ENCODE results near the gene SLC35E4. TPM values are rescaled to one million over a fixed set of nuclear protein-coding genes. Genes with fewer than 3 reads are reported as not detected.

The SLC35E4 gene
- polyA plus RNA-seq, 1 of the 3 experiments (the other 2 are of a cell fraction): 2.8 TPM

DNA sequence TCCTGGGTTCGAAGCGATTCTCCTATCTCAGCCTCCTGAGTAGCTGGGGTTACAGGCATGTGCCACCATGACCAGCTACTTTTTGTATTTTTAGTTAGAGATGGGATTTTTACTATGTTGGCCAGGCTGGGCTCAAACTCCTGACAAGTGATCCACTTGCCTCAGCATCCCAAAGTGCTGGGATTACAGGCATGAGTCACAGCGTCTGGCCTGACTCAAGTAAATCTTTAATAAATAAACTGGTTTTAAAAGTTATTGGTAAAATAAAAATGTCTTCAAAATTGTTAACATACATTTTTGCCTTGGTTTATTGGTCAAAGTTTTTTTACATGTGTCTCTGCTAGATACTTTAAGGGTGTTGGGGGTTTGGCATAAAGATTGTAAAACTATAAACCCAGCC lies 36.6 kb upstream of the SLC35E4 start:
- ChIA-PET CTCF (no interaction called here), POLR2A (no interaction called here)
- no peak overlapping the region for H3K9ac ChIP-seq
- no peak for TF ChIP-seq ELF1 (IDR thresholded peaks at IDR 0.05)
- TF ChIP-seq GABPA (IDR thresholded peaks at IDR 0.05; ENCODE audit: low read depth): no peak
- TF ChIP-seq JUND (IDR thresholded peaks at IDR 0.05): no peak
- no peak for TF ChIP-seq MEF2A (IDR thresholded peaks at IDR 0.05; ENCODE audit: borderline replicate concordance, low read depth)
- TF ChIP-seq, protein P1, sequence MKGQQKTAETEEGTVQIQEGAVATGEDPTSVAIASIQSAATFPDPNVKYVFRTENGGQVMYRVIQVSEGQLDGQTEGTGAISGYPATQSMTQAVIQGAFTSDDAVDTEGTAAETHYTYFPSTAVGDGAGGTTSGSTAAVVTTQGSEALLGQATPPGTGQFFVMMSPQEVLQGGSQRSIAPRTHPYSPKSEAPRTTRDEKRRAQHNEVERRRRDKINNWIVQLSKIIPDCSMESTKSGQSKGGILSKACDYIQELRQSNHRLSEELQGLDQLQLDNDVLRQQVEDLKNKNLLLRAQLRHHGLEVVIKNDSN (IDR thresholded peaks at IDR 0.05; ENCODE audit: borderline replicate concordance, low read depth): no peak
- TF ChIP-seq CTCF (IDR thresholded peaks at IDR 0.05): no peak
- no peak for TF ChIP-seq RXRA (IDR thresholded peaks at IDR 0.05; ENCODE audit: borderline replicate concordance, low read depth)
- TF ChIP-seq TEAD4 (IDR thresholded peaks at IDR 0.05; ENCODE audit: borderline replicate concordance, insufficient read depth): no peak
- TF ChIP-seq USF2 (IDR thresholded peaks at IDR 0.05; ENCODE audit: borderline replicate concordance, low read depth, low read length): no peak
- no peak for TF ChIP-seq TAF1 (IDR thresholded peaks at IDR 0.05; ENCODE audit: borderline replicate concordance, low read depth, low read length)
- no peak for DNase-seq
- no peaks in the 10 kb centered on the region for H3F3A ChIP-seq (replicated peaks; ENCODE audit: insufficient read depth)
- no peaks in the 10 kb centered on the region for H3K9me2 ChIP-seq
- no peaks in the 10 kb centered on the region for H3K36me3 ChIP-seq (replicated peaks in 1 of 2; ENCODE audit: control insufficient read depth in 1 of 2, insufficient read depth in 2 of 2, low read length in 1 of 2)
- H3K9me3 ChIP-seq: no peaks in the 10 kb centered on the region
- H3K4me1 ChIP-seq (ENCODE audit: control insufficient read depth in 1 of 2, insufficient read depth in 2 of 2, low read depth in 1 of 2, low read length in 1 of 2): no peaks in the 10 kb centered on the region
- H3K4me2 ChIP-seq: no peak overlapping the region
- H3K27me3 ChIP-seq (ENCODE audit: insufficient read depth): no peaks in the 10 kb centered on the region
- WGBS (ENCODE audit: low lambda C conversion rate): 82% methylated on average over 3 of the region's 3 CpGs
- no peaks in the 10 kb centered on the region for H4K20me1 ChIP-seq (ENCODE audit: insufficient read depth)
- H3K27ac ChIP-seq (ENCODE audit: low read depth in 2 of 2, low read length in 1 of 2): no peak overlapping the region
- no peak overlapping the region for H2AFZ ChIP-seq (ENCODE audit: low read depth)
- no peaks in the 10 kb centered on the region for H3K79me2 ChIP-seq (ENCODE audit: insufficient read depth)
- no peak overlapping the region for H3K4me3 ChIP-seq (ENCODE audit: low read depth in 2 of 2, low read length in 1 of 2)

GRCh38 chr22:30600921-30601320 lies 34.7 kb upstream of the SLC35E4 start:
- Histone ChIP-seq H3K27ac (ENCODE audit: low read depth in 2 of 2, low read length in 1 of 2) (no peak overlapping the region), H3F3A (replicated peaks; ENCODE audit: insufficient read depth) (peaks cover 4% of the 10 kb centered on the region), H3K9me3 (no peaks in the 10 kb centered on the region), H3K36me3 (replicated peaks in 1 of 2; ENCODE audit: control insufficient read depth in 1 of 2, insufficient read depth in 2 of 2, low read length in 1 of 2) (no peaks in the 10 kb centered on the region), H3K79me2 (ENCODE audit: insufficient read depth) (no peaks in the 10 kb centered on the region), H3K4me2 (no peak overlapping the region), H3K27me3 (ENCODE audit: insufficient read depth) (no peaks in the 10 kb centered on the region), H3K9me2 (no peaks in the 10 kb centered on the region), H3K9ac (no peak overlapping the region), H3K4me3 (ENCODE audit: low read depth in 2 of 2, low read length in 1 of 2) (no peak overlapping the region), H4K20me1 (ENCODE audit: insufficient read depth) (no peaks in the 10 kb centered on the region), H3K4me1 (ENCODE audit: control insufficient read depth in 1 of 2, insufficient read depth in 2 of 2, low read depth in 1 of 2, low read length in 1 of 2) (peaks cover 0 to 2% of the 10 kb centered on the region in 2 experiments; a peak in 2 of 4 replicates), H2AFZ (ENCODE audit: low read depth) (no peak overlapping the region)
- no peak for DNase-seq
- TF ChIP-seq PBX3 (IDR thresholded peaks at IDR 0.05) (no peak), FOSL2 (IDR thresholded peaks at IDR 0.05; ENCODE audit: borderline replicate concordance, low read depth) (no peak), ELF1 (IDR thresholded peaks at IDR 0.05) (no peak), EP300 (IDR thresholded peaks at IDR 0.05; ENCODE audit: borderline replicate concordance in 1 of 2, low read depth in 1 of 2, low read length in 1 of 2) (no peak)
- WGBS (ENCODE audit: low lambda C conversion rate): 36% methylated on average over 3 of the region's 3 CpGs
- POLR2A ChIA-PET: interaction anchor here (0.6 kb wide), 1 partner anchor 930 kb away, joined by 5 read pairs; no protein-coding TSS in a partner anchor
- CTCF ChIA-PET: interaction anchor here (1.1 to 2.4 kb wide), 4 partner anchors 13 to 156 kb away, joined by 3 to 12 read pairs (median 4); no protein-coding TSS in a partner anchor
